Measurements from ENCODE around the gene FABP7.
"Not testable (repeated sequence)": the region's sequence is repeated elsewhere in the genome, so short reads cannot be mapped to it uniquely, and the experiment has no call there.

The FABP7 gene

GRCh38 chr6:122779667-122780066 is at the start of gene FABP7:
Gene FABP7, plus strand, starts transcription at chr6:122779716. Its CDS starts 79 bp downstream, at chr6:122779795.
- DNase-seq (ENCODE audit: low spot score), result no peak

- DNase-seq (ENCODE audit: low spot score), result no peak
These were observed 49.2 kb upstream of the FABP7 start for GRCh38 chr6:122730334-122730733.

GRCh38 chr6:122730775-122731386 is 48.6 kb upstream of the FABP7 start:
- peak; percentile 56 for DNase-seq (ENCODE audit: low spot score)

- DNase-seq (ENCODE audit: low spot score), result no peak
These were observed 46.3 kb upstream of the FABP7 start for GRCh38 chr6:122733259-122733658.

GRCh38 chr6:122734529-122735395 is 44.8 kb upstream of the FABP7 start:
- no peak for DNase-seq (ENCODE audit: low spot score)

- DNase-seq (ENCODE audit: low spot score), result peak; percentile 28
These were observed 43.9 kb upstream of the FABP7 start for GRCh38 chr6:122735582-122735981.

- DNase-seq (ENCODE audit: low spot score), result no peak
These were observed 43.4 kb upstream of the FABP7 start for GRCh38 chr6:122736163-122736562.

- no peak for DNase-seq (ENCODE audit: low spot score)
These were observed 42.9 kb upstream of the FABP7 start for GRCh38 chr6:122736616-122737015.

- DNase-seq (ENCODE audit: low spot score), result no peak
These were observed 39.4 kb upstream of the FABP7 start for GRCh38 chr6:122740091-122740490.

GRCh38 chr6:122740936-122741335 is 38.6 kb upstream of the FABP7 start:
- DNase-seq (ENCODE audit: low spot score), result no peak

- DNase-seq (ENCODE audit: low spot score), result peak; percentile 9
These were observed 35.3 kb upstream of the FABP7 start for GRCh38 chr6:122744247-122744646.

- DNase-seq (ENCODE audit: low spot score), result not testable (repeated sequence)
These were observed 34.7 kb upstream of the FABP7 start for GRCh38 chr6:122744856-122745255.

- DNase-seq (ENCODE audit: low spot score), result peak; percentile 17
These were observed 32.8 kb upstream of the FABP7 start for GRCh38 chr6:122746688-122747087.

- DNase-seq (ENCODE audit: low spot score), result no peak
These were observed 31.9 kb upstream of the FABP7 start for GRCh38 chr6:122747573-122747972.

- not testable (repeated sequence) for DNase-seq (ENCODE audit: low spot score)
These were observed 30.6 kb upstream of the FABP7 start for GRCh38 chr6:122748945-122749344.

- DNase-seq (ENCODE audit: low spot score), result no peak
These were observed 30.0 kb upstream of the FABP7 start for GRCh38 chr6:122749451-122750050.

GRCh38 chr6:122751326-122751725 is 28.2 kb upstream of the FABP7 start:
- no peak for DNase-seq (ENCODE audit: low spot score)

- DNase-seq (ENCODE audit: low spot score), result no peak
These were observed 27.1 kb upstream of the FABP7 start for GRCh38 chr6:122752459-122752858.

- no peak for DNase-seq (ENCODE audit: low spot score)
These were observed 26.4 kb upstream of the FABP7 start for GRCh38 chr6:122753000-122753687.

- DNase-seq (ENCODE audit: low spot score), result no peak
These were observed 25.8 kb upstream of the FABP7 start for GRCh38 chr6:122753688-122754056.

- no peak for DNase-seq (ENCODE audit: low spot score)
These were observed 25.3 kb upstream of the FABP7 start for GRCh38 chr6:122754191-122754731.

GRCh38 chr6:122755901-122756300 is 23.6 kb upstream of the FABP7 start:
- no peak for DNase-seq (ENCODE audit: low spot score)

Data from kidney tubule cell (primary cell).